ENCODE measurements around the gene ARL6IP4. TPM values are rescaled to one million over a fixed set of nuclear protein-coding genes. Genes with fewer than 3 reads are reported as not detected.

The ARL6IP4 gene
- total RNA-seq, 1 experiment from 2014 or later, result 133 TPM

GRCh38 chr12:122974892-122975789 is 5.3 kb upstream of the ARL6IP4 start, which contains the start of gene OGFOD2 (continued):
- TF ChIP-seq TEAD1 (CRISPR knock-in tag; IDR thresholded peaks at IDR 0.05) (0 out of 2 replicates have a peak, but pooled peaks have one; percentile 53), KAT7 (CRISPR knock-in tag; IDR thresholded peaks at IDR 0.05; ENCODE audit: borderline replicate concordance) (no peak), ZNF281 (CRISPR knock-in tag; IDR thresholded peaks at IDR 0.05) (no peak), HMGXB4 (CRISPR knock-in tag; IDR thresholded peaks at IDR 0.05) (peak; percentile 46; the same call in 1 of the 2 replicates), CREM (CRISPR knock-in tag; IDR thresholded peaks at IDR 0.05) (peak; percentile 54; the same call in 1 of the 2 replicates), ZNF138 (CRISPR knock-in tag; conservative IDR thresholded peaks at IDR 0.05) (no peak)

- H3K27ac Mint-ChIP-seq, result peak overlapping the region; percentile 63; the same call in 1 of the 2 replicates
- peaks cover 13% of the 10 kb centered on the region; the same call in 1 of the 2 replicates for H3K4me1 Mint-ChIP-seq
- ATAC-seq (no peak), DNase-seq (ENCODE audit: low spot score) (no peak)
- no peaks in the 10 kb centered on the region for H3K36me3 Mint-ChIP-seq
- H3K27me3 Mint-ChIP-seq (ENCODE audit: low read depth), result no peaks in the 10 kb centered on the region
- ChIA-PET POLR2A (interaction anchor here (0.7 to 2.2 kb wide), 3 partner anchors 10 to 1173 kb away, joined by 3 to 11 read pairs (median 10); partner anchors contain the start of genes ABCB9, MPHOSPH9 and MTRFR), CTCF (interaction anchor here (1.9 to 2.6 kb wide), 3 partner anchors 10 to 262 kb away, joined by 8 to 9 read pairs (median 9); partner anchors contain the start of gene ABCB9)
- H3K9me3 Mint-ChIP-seq, result no peaks in the 10 kb centered on the region
- H3K4me3 Mint-ChIP-seq, result peak overlapping the region; percentile 96
- TF ChIP-seq FOXJ3 (CRISPR knock-in tag; IDR thresholded peaks at IDR 0.05; ENCODE audit: borderline replicate concordance) (no peak), ZBTB43 (CRISPR knock-in tag; IDR thresholded peaks at IDR 0.05) (no peak), EMX1 (CRISPR knock-in tag; IDR thresholded peaks at IDR 0.05) (no peak), GRHL2 (CRISPR knock-in tag; IDR thresholded peaks at IDR 0.05; ENCODE audit: insufficient replicate concordance, severe bottlenecking) (no peak), AR (CRISPR knock-in tag; IDR thresholded peaks at IDR 0.05) (no peak), ZNF671 (CRISPR knock-in tag; IDR thresholded peaks at IDR 0.05) (no peak), ZNF512 (CRISPR knock-in tag; IDR thresholded peaks at IDR 0.05; ENCODE audit: borderline replicate concordance) (no peak), PRRX2 (CRISPR knock-in tag; IDR thresholded peaks at IDR 0.05) (no peak), SMAD4 (CRISPR knock-in tag; IDR thresholded peaks at IDR 0.05) (no peak), NR3C1 (CRISPR knock-in tag; conservative IDR thresholded peaks at IDR 0.05; ENCODE audit: low read depth) (no peak), RELA (CRISPR knock-in tag; IDR thresholded peaks at IDR 0.05; ENCODE audit: borderline replicate concordance) (no peak), ERG (CRISPR knock-in tag; IDR thresholded peaks at IDR 0.05) (no peak), ZNF423 (CRISPR knock-in tag; IDR thresholded peaks at IDR 0.05) (no peak), ZNF396 (CRISPR knock-in tag; IDR thresholded peaks at IDR 0.05; ENCODE audit: borderline replicate concordance) (no peak), GTF2I (CRISPR knock-in tag; conservative IDR thresholded peaks at IDR 0.05) (no peak)
Measured at GRCh38 chr12:122975790-122976647, 4.5 kb upstream of the ARL6IP4 start.

All from WTC11 (cell line).